AML-193 (cell line): ENCODE measurements around the gene PSME1.

ENCODE experiments used
- DNase-seq, 2 experiments: peaks; one replicate each; lab custom pipeline; 2025; lab: John Stamatoyannopoulos, UW

PSME1 gene

GRCh38 chr14:24172261-24172860 lies 36.4 kb downstream of the PSME1 start:
- DNase-seq: no peak

- no peak for DNase-seq
Observed at GRCh38 chr14:24172871-24173281, 36.9 kb downstream of the PSME1 start.

GRCh38 chr14:24176599-24176998 lies 40.6 kb downstream of the PSME1 start:
- DNase-seq: no peak

GRCh38 chr14:24177041-24177825 lies 41.2 kb downstream of the PSME1 start:
- no peak for DNase-seq

- DNase-seq: no peak
Observed at GRCh38 chr14:24177891-24178290, 41.9 kb downstream of the PSME1 start.

- no peak for DNase-seq
Observed at GRCh38 chr14:24178399-24179178, 42.6 kb downstream of the PSME1 start.

- DNase-seq: no peak
Observed at GRCh38 chr14:24179294-24179960, 43.4 kb downstream of the PSME1 start.

- no peak for DNase-seq
Observed at GRCh38 chr14:24179961-24180796, 44.2 kb downstream of the PSME1 start.

- no peak for DNase-seq
Observed at GRCh38 chr14:24181371-24182077, 45.5 kb downstream of the PSME1 start.

GRCh38 chr14:24182110-24182882 lies 46.3 kb downstream of the PSME1 start:
- no peak for DNase-seq

- no peak for DNase-seq
Observed at GRCh38 chr14:24183014-24183481, 47.1 kb downstream of the PSME1 start.

- DNase-seq: no peak
Observed at GRCh38 chr14:24184104-24184970, 48.3 kb downstream of the PSME1 start.

- no peak for DNase-seq
Observed at GRCh38 chr14:24185026-24185425, 49.0 kb downstream of the PSME1 start.

GRCh38 chr14:24185741-24186140 lies 49.7 kb downstream of the PSME1 start:
- no peak for DNase-seq

- DNase-seq: no peak
Observed at GRCh38 chr14:24186831-24187538, 51.0 kb downstream of the PSME1 start.

GRCh38 chr14:24187539-24187915 lies 51.5 kb downstream of the PSME1 start:
- no peak for DNase-seq
